Measurements from ENCODE around the gene SSR1. TPM values are rescaled to one million over a fixed set of nuclear protein-coding genes. Genes with fewer than 3 reads are reported as not detected.

SSR1 gene
- total RNA-seq, 1 experiment from 2014 or later, result 318 TPM

DNA sequence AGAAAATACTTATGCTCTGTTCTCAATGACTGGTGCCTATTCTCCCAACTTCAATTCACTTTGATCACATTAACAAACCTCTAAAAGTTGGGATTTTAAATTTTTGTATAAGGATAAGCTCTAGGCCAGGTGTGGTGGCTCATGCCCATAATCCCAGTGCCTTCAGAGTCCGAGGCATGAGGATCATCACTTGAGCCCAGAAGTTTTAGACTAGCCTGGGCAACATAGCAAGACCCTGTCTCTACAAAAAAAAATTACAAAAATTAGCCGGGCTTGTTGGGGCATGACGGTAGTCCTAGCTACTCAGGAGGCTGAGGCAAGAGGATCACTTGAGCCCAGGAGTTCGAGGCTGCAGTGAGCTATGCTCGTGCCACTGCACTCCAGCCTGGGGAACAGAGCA lies 3.9 kb downstream of the SSR1 start:
- Mint-ChIP-seq H3K36me3 (ENCODE audit: insufficient read depth, unreplicated experiment) (peaks cover 64% of the 10 kb centered on the region), H3K9me3 (ENCODE audit: unreplicated experiment) (no peaks in the 10 kb centered on the region), H3K4me3 (ENCODE audit: unreplicated experiment) (no peak overlapping the region), H3K4me1 (ENCODE audit: insufficient read depth, unreplicated experiment) (peaks cover 29% of the 10 kb centered on the region), H3K27ac (ENCODE audit: low read depth, unreplicated experiment) (peak overlapping the region; percentile 76), H3K27me3 (ENCODE audit: insufficient read depth, unreplicated experiment) (no peaks in the 10 kb centered on the region)
- POLR2A ChIA-PET, result interaction anchor here (0.7 to 2.0 kb wide), 3 partner anchors 17 to 237 kb away, joined by 3 to 10 read pairs (median 4); partner anchors contain the start of genes CAGE1 and RIOK1
- intact Hi-C loops (cut with micrococcal nuclease), result no loop called here
- CTCF ChIA-PET, result interaction anchor here (2.6 kb wide), 1 partner anchor 33 kb away, joined by 7 read pairs; no protein-coding TSS in a partner anchor
- no peak for DNase-seq (ENCODE audit: unreplicated experiment)
- TF ChIP-seq, protein P1, sequence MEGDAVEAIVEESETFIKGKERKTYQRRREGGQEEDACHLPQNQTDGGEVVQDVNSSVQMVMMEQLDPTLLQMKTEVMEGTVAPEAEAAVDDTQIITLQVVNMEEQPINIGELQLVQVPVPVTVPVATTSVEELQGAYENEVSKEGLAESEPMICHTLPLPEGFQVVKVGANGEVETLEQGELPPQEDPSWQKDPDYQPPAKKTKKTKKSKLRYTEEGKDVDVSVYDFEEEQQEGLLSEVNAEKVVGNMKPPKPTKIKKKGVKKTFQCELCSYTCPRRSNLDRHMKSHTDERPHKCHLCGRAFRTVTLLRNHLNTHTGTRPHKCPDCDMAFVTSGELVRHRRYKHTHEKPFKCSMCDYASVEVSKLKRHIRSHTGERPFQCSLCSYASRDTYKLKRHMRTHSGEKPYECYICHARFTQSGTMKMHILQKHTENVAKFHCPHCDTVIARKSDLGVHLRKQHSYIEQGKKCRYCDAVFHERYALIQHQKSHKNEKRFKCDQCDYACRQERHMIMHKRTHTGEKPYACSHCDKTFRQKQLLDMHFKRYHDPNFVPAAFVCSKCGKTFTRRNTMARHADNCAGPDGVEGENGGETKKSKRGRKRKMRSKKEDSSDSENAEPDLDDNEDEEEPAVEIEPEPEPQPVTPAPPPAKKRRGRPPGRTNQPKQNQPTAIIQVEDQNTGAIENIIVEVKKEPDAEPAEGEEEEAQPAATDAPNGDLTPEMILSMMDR (IDR thresholded peaks at IDR 0.05; ENCODE audit: unreplicated experiment), result no peak
- BruUV-seq (replicated peaks), result no TSS peak

GRCh38 chr6:7307533-7307932 lies 5.5 kb downstream of the SSR1 start:
- H3K4me1 Mint-ChIP-seq (ENCODE audit: insufficient read depth, unreplicated experiment), result peaks cover 29% of the 10 kb centered on the region
- H3K4me3 Mint-ChIP-seq (ENCODE audit: unreplicated experiment), result no peak overlapping the region
- POLR2A ChIA-PET, result interaction anchor here (0.7 to 2.0 kb wide), 2 partner anchors 15 to 83 kb away, joined by 3 to 10 read pairs; partner anchors contain the start of genes CAGE1 and RIOK1
- BruUV-seq (replicated peaks), result no TSS peak
- intact Hi-C loops (cut with micrococcal nuclease), result no loop called here
- peaks cover 73% of the 10 kb centered on the region for H3K36me3 Mint-ChIP-seq (ENCODE audit: insufficient read depth, unreplicated experiment)
- TF ChIP-seq, protein P1 (IDR thresholded peaks at IDR 0.05; ENCODE audit: unreplicated experiment), result no peak
- DNase-seq (ENCODE audit: unreplicated experiment), result no peak
- H3K9me3 Mint-ChIP-seq (ENCODE audit: unreplicated experiment), result no peaks in the 10 kb centered on the region
- no peaks in the 10 kb centered on the region for H3K27me3 Mint-ChIP-seq (ENCODE audit: insufficient read depth, unreplicated experiment)
- H3K27ac Mint-ChIP-seq (ENCODE audit: low read depth, unreplicated experiment), result peak overlapping the region; percentile 76
- CTCF ChIA-PET, result interaction anchor here (0.7 to 2.6 kb wide), 2 partner anchors 12 to 32 kb away, joined by 3 to 7 read pairs; no protein-coding TSS in a partner anchor

- BruUV-seq (replicated peaks), result no TSS peak
- ChIA-PET POLR2A (interaction anchor here (0.6 to 1.2 kb wide), 2 partner anchors 13 to 85 kb away, joined by 3 to 10 read pairs; partner anchors contain the start of genes CAGE1 and RIOK1), CTCF (interaction anchor here (0.6 to 0.8 kb wide), 2 partner anchors 126 to 311 kb away, joined by 3 to 7 read pairs; no protein-coding TSS in a partner anchor)
- peaks cover 29% of the 10 kb centered on the region for H3K4me1 Mint-ChIP-seq (ENCODE audit: insufficient read depth, unreplicated experiment)
- TF ChIP-seq, protein P1 (IDR thresholded peaks at IDR 0.05; ENCODE audit: unreplicated experiment), result no peak
- no peaks in the 10 kb centered on the region for H3K27me3 Mint-ChIP-seq (ENCODE audit: insufficient read depth, unreplicated experiment)
- H3K27ac Mint-ChIP-seq (ENCODE audit: low read depth, unreplicated experiment), result peak overlapping the region; percentile 32
- no peak overlapping the region for H3K4me3 Mint-ChIP-seq (ENCODE audit: unreplicated experiment)
- peaks cover 99% of the 10 kb centered on the region for H3K36me3 Mint-ChIP-seq (ENCODE audit: insufficient read depth, unreplicated experiment)
- H3K9me3 Mint-ChIP-seq (ENCODE audit: unreplicated experiment), result no peaks in the 10 kb centered on the region
- intact Hi-C loops (cut with micrococcal nuclease), result loop anchor here (5.0 kb wide), 1 partner anchor 292 kb away; no protein-coding TSS in a partner anchor
- no peak for DNase-seq (ENCODE audit: unreplicated experiment)
These were observed 8.2 kb downstream of the SSR1 start for GRCh38 chr6:7304821-7305220.

DNA sequence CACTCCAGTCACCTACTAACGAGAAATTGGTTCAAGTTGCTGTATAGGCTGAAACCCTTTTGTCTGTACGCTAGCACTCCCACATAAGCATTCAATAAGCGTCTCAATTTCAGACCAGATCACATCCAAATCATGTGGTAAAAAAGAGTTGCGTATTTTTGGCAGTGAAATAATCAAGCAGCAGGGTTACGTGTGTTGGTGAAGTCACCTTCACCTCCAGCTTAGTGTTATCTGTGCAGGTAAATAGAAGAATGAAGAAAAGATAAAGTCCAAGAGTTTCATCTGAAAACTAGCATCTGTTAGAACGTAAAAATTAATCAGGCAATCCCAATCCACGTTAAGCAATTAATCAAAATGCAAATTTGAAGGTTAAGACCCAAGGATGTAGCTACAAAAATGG lies 11.3 kb downstream of the SSR1 start:
- POLR2A ChIA-PET, result interaction anchor here (0.8 kb wide), 1 partner anchor 37 kb away, joined by 3 read pairs; no protein-coding TSS in a partner anchor
- DNase-seq (ENCODE audit: unreplicated experiment), result no peak
- no peaks in the 10 kb centered on the region for H3K9me3 Mint-ChIP-seq (ENCODE audit: unreplicated experiment)
- intact Hi-C loops (cut with micrococcal nuclease), result loop anchor here (5.0 kb wide), 1 partner anchor 296 kb away; no protein-coding TSS in a partner anchor
- H3K27me3 Mint-ChIP-seq (ENCODE audit: insufficient read depth, unreplicated experiment), result no peaks in the 10 kb centered on the region
- TF ChIP-seq, protein P1 (IDR thresholded peaks at IDR 0.05; ENCODE audit: unreplicated experiment), result no peak
- peaks cover 98% of the 10 kb centered on the region for H3K36me3 Mint-ChIP-seq (ENCODE audit: insufficient read depth, unreplicated experiment)
- TSS peak; percentile 0 for BruUV-seq (replicated peaks)
- H3K4me3 Mint-ChIP-seq (ENCODE audit: unreplicated experiment), result no peak overlapping the region
- peaks cover 11% of the 10 kb centered on the region for H3K4me1 Mint-ChIP-seq (ENCODE audit: insufficient read depth, unreplicated experiment)
- H3K27ac Mint-ChIP-seq (ENCODE audit: low read depth, unreplicated experiment), result peak overlapping the region; percentile 29
- CTCF ChIA-PET, result no interaction called here

Data from MCF 10A (cell line).